Uterus (tissue), 2 donors: Measurements from ENCODE around the gene CHST2.

Source experiments
- POLR2A ChIP-seq, 2 donors: fragments of 450-650 bp; IDR thresholded peaks; one replicate each; pipeline ENCODE4 v1.6.1; 2016; ENCODE audit warnings: antibody characterized with exemption in 2 of 2, mild to moderate bottlenecking in 1 of 2, moderate library complexity in 1 of 2
- TF ChIP-seq, protein P1 (sequence below), 4 experiments: fragments of 200-600 bp in 2 of 4; fragments of 450-650 bp in 2 of 4; sonication (generic) in 2 of 4; IDR thresholded peaks; one replicate each; pipeline ENCODE4 v1.5.1; 2016 to 2019; ENCODE audit warnings: antibody characterized with exemption in 4 of 4, mild to moderate bottlenecking in 2 of 4, moderate library complexity in 1 of 4

DNA sequence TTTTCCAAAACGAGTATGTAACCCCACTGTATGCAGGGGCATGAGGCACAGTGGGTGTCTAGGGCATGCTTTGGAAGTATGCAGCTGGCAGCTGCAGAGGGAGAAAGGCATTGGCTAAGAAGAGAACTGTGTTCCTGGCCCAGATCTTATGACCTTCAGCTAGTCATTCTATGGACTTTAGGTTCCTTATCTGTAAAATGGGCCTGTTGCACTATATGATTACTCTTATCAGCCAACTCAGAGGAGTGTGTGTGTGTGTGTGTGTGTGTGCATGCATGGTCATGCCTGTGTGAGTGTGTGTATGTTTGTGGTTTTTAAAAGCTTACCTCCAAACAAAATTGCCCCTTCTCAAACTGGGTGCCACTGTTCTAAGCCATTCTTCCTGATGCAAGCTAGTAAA is 27.4 kb upstream of the CHST2 start:
- TF ChIP-seq, protein P1, sequence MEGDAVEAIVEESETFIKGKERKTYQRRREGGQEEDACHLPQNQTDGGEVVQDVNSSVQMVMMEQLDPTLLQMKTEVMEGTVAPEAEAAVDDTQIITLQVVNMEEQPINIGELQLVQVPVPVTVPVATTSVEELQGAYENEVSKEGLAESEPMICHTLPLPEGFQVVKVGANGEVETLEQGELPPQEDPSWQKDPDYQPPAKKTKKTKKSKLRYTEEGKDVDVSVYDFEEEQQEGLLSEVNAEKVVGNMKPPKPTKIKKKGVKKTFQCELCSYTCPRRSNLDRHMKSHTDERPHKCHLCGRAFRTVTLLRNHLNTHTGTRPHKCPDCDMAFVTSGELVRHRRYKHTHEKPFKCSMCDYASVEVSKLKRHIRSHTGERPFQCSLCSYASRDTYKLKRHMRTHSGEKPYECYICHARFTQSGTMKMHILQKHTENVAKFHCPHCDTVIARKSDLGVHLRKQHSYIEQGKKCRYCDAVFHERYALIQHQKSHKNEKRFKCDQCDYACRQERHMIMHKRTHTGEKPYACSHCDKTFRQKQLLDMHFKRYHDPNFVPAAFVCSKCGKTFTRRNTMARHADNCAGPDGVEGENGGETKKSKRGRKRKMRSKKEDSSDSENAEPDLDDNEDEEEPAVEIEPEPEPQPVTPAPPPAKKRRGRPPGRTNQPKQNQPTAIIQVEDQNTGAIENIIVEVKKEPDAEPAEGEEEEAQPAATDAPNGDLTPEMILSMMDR (IDR thresholded peaks at IDR 0.05): no peak
- TF ChIP-seq POLR2A (IDR thresholded peaks at IDR 0.05): no peak
